Activated B cell treated with CpG ODN at 0.5 μM for 24 hours (primary cell): ENCODE data around the gene SRP19. TPM values are rescaled to one million over a fixed set of nuclear protein-coding genes. Genes with fewer than 3 reads are reported as not detected.

Source experiments
- ATAC-seq: fragments of 200-7000 bp; cut with Tn5 transposase; one replicate; pipeline ENCODE4 v1.10.0; 2021; ENCODE audit warnings: low read depth, mild to moderate bottlenecking, moderate library complexity
- CTCF ChIA-PET: fragments of 350-600 bp; sonication (Branson Sonifier 250); formaldehyde crosslinking; loops from one replicate; lab custom pipeline; 2021; ENCODE audit warnings: antibody characterized with exemption; lab: Charles Lee
- POLR2A ChIA-PET: fragments of 350-600 bp; sonication (Branson Sonifier 250); formaldehyde crosslinking; loops from one replicate; lab custom pipeline; 2021; ENCODE audit warnings: antibody characterized with exemption; lab: Charles Lee
- DNase-seq: peaks from one replicate; pipeline ENCODE4 v3.0.0; 2022
- H3K27ac Mint-ChIP-seq: one replicate; pipeline ENCODE4 v1.8.0; 2020; ENCODE audit warnings: mixed read lengths
- H3K27me3 Mint-ChIP-seq: one replicate; pipeline ENCODE4 v1.8.0; 2021; ENCODE audit warnings: mixed read lengths
- H3K36me3 Mint-ChIP-seq: one replicate; pipeline ENCODE4 v1.8.0; 2021; ENCODE audit warnings: low read depth, mixed read lengths
- H3K4me1 Mint-ChIP-seq: one replicate; pipeline ENCODE4 v1.8.0; 2021; ENCODE audit warnings: mixed read lengths
- H3K4me3 Mint-ChIP-seq: one replicate; pipeline ENCODE4 v1.8.0; 2020; ENCODE audit warnings: mild to moderate bottlenecking, mixed read lengths
- H3K9me3 Mint-ChIP-seq: one replicate; pipeline ENCODE4 v1.8.0; 2020; ENCODE audit warnings: mixed read lengths
- intact Hi-C: fragments of 100-400 bp; cut with micrococcal nuclease; formaldehyde crosslinking; loops from one replicate; pipeline ENCODE4 v1.15.1; 2024
- total RNA-seq: library from RNA; stranded (reverse); gene quantifications from 2 replicates; pipeline ENCODE4 v1.2.3, GENCODE V29; 2022
- TF ChIP-seq, protein P1 (sequence below): fragments of 200-600 bp; IDR thresholded peaks from one replicate; pipeline ENCODE4 v1.8.0; 2022; ENCODE audit warnings: antibody characterized with exemption, mild to moderate bottlenecking

The SRP19 gene
- total RNA-seq, 1 donor from 2014 or later, result 51.6 TPM

DNA sequence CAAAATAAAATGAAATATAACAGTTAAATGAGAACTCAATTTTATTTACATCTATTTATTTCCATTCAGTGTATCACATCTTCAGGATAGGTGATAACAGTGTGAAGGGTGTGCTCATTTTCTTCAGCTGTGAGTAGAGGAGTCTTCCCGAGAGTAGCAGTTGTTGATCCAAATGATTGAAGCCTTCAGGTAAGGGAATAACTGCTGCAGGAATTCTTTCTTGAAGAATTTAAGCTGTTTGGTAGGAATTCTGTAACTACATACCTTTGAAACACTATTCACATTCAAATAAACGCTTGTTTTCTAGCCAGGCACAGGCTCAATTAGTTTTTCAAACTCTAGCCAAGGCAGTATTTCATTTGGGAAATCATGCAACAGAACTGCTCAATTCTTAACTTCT lies 15.3 kb downstream of the SRP19 start:
- H3K4me3 Mint-ChIP-seq, result no peak overlapping the region
- H3K27ac Mint-ChIP-seq, result no peak overlapping the region
- TF ChIP-seq, protein P1, sequence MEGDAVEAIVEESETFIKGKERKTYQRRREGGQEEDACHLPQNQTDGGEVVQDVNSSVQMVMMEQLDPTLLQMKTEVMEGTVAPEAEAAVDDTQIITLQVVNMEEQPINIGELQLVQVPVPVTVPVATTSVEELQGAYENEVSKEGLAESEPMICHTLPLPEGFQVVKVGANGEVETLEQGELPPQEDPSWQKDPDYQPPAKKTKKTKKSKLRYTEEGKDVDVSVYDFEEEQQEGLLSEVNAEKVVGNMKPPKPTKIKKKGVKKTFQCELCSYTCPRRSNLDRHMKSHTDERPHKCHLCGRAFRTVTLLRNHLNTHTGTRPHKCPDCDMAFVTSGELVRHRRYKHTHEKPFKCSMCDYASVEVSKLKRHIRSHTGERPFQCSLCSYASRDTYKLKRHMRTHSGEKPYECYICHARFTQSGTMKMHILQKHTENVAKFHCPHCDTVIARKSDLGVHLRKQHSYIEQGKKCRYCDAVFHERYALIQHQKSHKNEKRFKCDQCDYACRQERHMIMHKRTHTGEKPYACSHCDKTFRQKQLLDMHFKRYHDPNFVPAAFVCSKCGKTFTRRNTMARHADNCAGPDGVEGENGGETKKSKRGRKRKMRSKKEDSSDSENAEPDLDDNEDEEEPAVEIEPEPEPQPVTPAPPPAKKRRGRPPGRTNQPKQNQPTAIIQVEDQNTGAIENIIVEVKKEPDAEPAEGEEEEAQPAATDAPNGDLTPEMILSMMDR, result no peak
- DNase-seq (no peak), ATAC-seq (no peak)
- no peaks in the 10 kb centered on the region for H3K27me3 Mint-ChIP-seq
- peaks cover 13% of the 10 kb centered on the region for H3K4me1 Mint-ChIP-seq
- no peaks in the 10 kb centered on the region for H3K9me3 Mint-ChIP-seq
- CTCF ChIA-PET, result no interaction called here
- intact Hi-C loops, result no loop called here
- peaks cover 45% of the 10 kb centered on the region for H3K36me3 Mint-ChIP-seq
- POLR2A ChIA-PET, result no interaction called here

DNA sequence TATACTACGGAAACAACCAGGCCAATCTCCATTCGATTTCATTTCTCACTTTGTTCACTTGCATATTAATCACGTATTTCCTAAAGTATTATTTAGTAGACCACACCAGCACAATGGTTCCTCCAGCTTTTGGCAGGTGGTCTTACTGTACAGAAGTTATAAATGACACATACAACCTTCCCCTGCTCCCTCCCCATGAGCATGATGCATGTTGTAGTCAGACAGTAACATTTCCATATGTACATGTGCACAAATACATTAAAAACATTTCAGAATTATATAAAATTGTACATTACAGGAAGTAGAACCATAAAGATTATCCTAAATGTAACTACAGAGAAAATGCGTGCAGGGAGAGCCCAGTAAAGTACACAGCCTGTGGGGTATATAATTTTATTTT lies 17.0 kb downstream of the SRP19 start:
- peaks cover 11% of the 10 kb centered on the region for H3K4me1 Mint-ChIP-seq
- H3K27me3 Mint-ChIP-seq, result no peaks in the 10 kb centered on the region
- CTCF ChIA-PET, result no interaction called here

DNA sequence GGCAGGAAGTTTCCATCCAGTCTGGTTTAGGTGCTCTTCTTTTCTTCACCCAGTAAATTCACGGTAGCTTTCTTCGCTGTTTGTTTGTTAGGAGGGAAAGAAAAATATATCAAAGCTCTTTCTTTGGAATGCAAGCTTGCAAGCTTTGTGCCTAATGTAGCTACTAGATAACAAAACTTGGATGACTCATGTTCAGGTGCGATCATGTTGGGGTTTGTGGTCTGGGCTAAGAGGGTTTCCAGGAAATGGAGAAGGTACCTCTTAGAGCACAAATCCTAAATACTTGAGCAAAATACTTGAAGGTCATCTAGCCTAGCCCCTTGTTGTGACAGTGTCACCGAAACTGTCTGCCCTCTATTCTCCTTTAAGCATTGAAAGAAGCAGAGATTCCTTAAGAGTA lies 17.7 kb downstream of the SRP19 start:
- ChIA-PET CTCF (no interaction called here), POLR2A (no interaction called here)
- ATAC-seq, result peak; percentile 25
- DNase-seq, result no peak
- no peak overlapping the region for H3K4me3 Mint-ChIP-seq
- H3K27me3 Mint-ChIP-seq, result no peaks in the 10 kb centered on the region
- H3K9me3 Mint-ChIP-seq, result no peaks in the 10 kb centered on the region
- peaks cover 11% of the 10 kb centered on the region for H3K4me1 Mint-ChIP-seq
- intact Hi-C loops, result no loop called here
- H3K27ac Mint-ChIP-seq, result peak overlapping the region; percentile 63
- peaks cover 33% of the 10 kb centered on the region for H3K36me3 Mint-ChIP-seq
- TF ChIP-seq, protein P1, result no peak

More for the DNA sequence above, 17.0 kb downstream of the SRP19 start:
- H3K36me3 Mint-ChIP-seq, result peaks cover 36% of the 10 kb centered on the region
- DNase-seq, result no peak
- H3K4me3 Mint-ChIP-seq, result no peak overlapping the region
- intact Hi-C loops, result no loop called here
- ATAC-seq, result no peak
- POLR2A ChIA-PET, result no interaction called here
- peak overlapping the region; percentile 63 for H3K27ac Mint-ChIP-seq
- TF ChIP-seq, protein P1, result no peak
- H3K9me3 Mint-ChIP-seq, result no peaks in the 10 kb centered on the region

DNA sequence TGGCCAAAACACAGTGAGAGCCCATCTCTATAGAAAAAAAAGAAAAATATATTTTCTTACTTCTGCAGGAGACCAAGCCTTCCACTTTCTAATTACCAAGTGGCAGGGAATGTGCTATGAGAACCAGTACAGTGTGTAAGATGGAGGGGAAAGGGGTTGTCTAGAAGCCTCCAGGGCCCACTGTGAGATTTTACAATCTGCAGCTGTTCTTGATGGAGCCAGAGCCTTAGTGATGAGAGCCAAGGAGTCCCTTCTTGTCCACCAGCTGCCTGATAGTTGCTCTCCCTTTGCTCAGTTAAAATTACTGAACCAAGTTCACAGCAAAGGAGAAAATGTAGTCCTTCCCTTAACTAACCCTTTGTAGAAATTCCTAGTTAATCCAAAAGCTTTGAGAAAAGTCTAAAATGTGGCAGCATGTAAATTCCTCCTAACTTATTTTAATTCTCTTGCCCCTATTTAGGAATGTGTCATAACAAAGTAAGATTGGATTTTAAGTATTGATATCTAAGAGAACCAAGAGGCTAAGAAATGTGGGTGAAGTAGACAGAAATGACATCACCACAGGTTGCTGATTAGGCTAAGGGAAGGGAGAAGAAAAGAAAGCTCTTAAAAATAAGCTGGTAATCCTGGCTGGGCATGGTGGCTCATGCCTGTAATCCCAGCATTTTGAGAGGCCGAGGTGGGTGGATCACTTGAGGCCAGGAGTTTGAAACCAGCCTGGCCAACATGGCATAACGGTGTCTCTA lies 19.3 kb downstream of the SRP19 start:
- TF ChIP-seq, protein P1, result no peak
- ChIA-PET POLR2A (no interaction called here), CTCF (no interaction called here)
- H3K4me1 Mint-ChIP-seq, result peaks cover 11% of the 10 kb centered on the region
- ATAC-seq, result no peak
- H3K27ac Mint-ChIP-seq, result peak overlapping the region; percentile 62
- no peak overlapping the region for H3K4me3 Mint-ChIP-seq
- H3K9me3 Mint-ChIP-seq, result no peaks in the 10 kb centered on the region
- H3K36me3 Mint-ChIP-seq, result peaks cover 37% of the 10 kb centered on the region
- DNase-seq, result no peak
- no peaks in the 10 kb centered on the region for H3K27me3 Mint-ChIP-seq
- intact Hi-C loops, result no loop called here

DNA sequence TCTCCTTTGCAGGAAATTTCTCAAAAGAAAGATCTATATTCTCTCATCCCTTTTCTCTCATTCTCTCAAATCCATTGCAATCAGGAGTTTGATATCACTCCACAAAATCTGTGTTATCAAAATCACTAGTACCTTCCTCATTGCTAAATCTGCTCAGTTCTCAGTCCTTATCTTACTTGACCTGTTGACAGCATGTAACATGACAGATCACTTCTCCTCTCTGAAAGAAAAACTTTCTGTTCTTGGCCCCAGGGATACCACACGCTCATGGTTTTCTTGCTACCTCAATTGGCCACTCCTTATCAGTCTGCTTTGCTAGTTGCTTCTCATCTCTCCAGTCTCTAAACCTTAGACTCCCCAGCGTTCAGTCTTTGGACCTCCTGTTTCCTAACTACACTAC lies 22.1 kb downstream of the SRP19 start:
- ATAC-seq (no peak), DNase-seq (no peak)
- intact Hi-C loops, result no loop called here
- H3K4me3 Mint-ChIP-seq, result no peak overlapping the region
- peaks cover 11% of the 10 kb centered on the region for H3K4me1 Mint-ChIP-seq
- CTCF ChIA-PET, result no interaction called here
- peaks cover 46% of the 10 kb centered on the region for H3K36me3 Mint-ChIP-seq
- no peaks in the 10 kb centered on the region for H3K27me3 Mint-ChIP-seq
- no peak overlapping the region for H3K27ac Mint-ChIP-seq
- TF ChIP-seq, protein P1, result no peak
- POLR2A ChIA-PET, result no interaction called here
- no peaks in the 10 kb centered on the region for H3K9me3 Mint-ChIP-seq
